ENCODE results near the gene TGFBR1.

Gene TGFBR1

GRCh38 chr9:99113414-99114048, 8.6 kb downstream of the TGFBR1 start (continued):
- TF ChIP-seq ZNF221 (tag by site-specific recombination; IDR thresholded peaks at IDR 0.05; ENCODE audit: borderline replicate concordance) (no peak), ZNF623 (tag by site-specific recombination; IDR thresholded peaks at IDR 0.05) (no peak), ZNF433 (tag by site-specific recombination; IDR thresholded peaks at IDR 0.05; ENCODE audit: low read depth) (no peak), SETDB1 (IDR thresholded peaks at IDR 0.05; ENCODE audit: insufficient read length, low read length) (no peak), PRDM1 (tag by site-specific recombination; IDR thresholded peaks at IDR 0.05) (no peak)

GRCh38 chr9:99114049-99114440, 9.1 kb downstream of the TGFBR1 start:
- TF ChIP-seq KLF1 (tag by site-specific recombination; IDR thresholded peaks at IDR 0.05) (no peak), ZBTB10 (tag by site-specific recombination; IDR thresholded peaks at IDR 0.05) (no peak), ZNF624 (tag by site-specific recombination; IDR thresholded peaks at IDR 0.05) (no peak), WT1 (tag by site-specific recombination; IDR thresholded peaks at IDR 0.05) (no peak), ZNF585B (tag by site-specific recombination; IDR thresholded peaks at IDR 0.05) (no peak), GLI4 (tag by site-specific recombination; IDR thresholded peaks at IDR 0.05) (no peak), GLIS1 (tag by site-specific recombination; IDR thresholded peaks at IDR 0.05) (no peak), ZNF521 (tag by site-specific recombination; IDR thresholded peaks at IDR 0.05) (no peak), ZNF692 (tag by site-specific recombination; IDR thresholded peaks at IDR 0.05) (no peak), ZEB2 (tag by site-specific recombination; IDR thresholded peaks at IDR 0.05) (no peak), ZNF776 (tag by site-specific recombination; IDR thresholded peaks at IDR 0.05; ENCODE audit: borderline replicate concordance) (no peak), PRDM10 (tag by site-specific recombination; IDR thresholded peaks at IDR 0.05) (no peak), ZSCAN23 (tag by site-specific recombination; IDR thresholded peaks at IDR 0.05) (no peak), PRDM2 (tag by site-specific recombination; IDR thresholded peaks at IDR 0.05; ENCODE audit: borderline replicate concordance) (no peak), ZNF26 (tag by site-specific recombination; IDR thresholded peaks at IDR 0.05) (no peak), HOXC10 (CRISPR knock-in tag; IDR thresholded peaks at IDR 0.05) (no peak)
- peaks cover 7% of the 10 kb centered on the region; the same call in 1 of the 2 replicates for H3K4me1 ChIP-seq (ENCODE audit: control insufficient read depth, insufficient read depth, low read length)
- no peak overlapping the region for H3K27ac ChIP-seq (ENCODE audit: extremely low read depth, low read depth, low read length)
- CTCF ChIA-PET = interaction anchor here (0.7 to 2.3 kb wide), 6 partner anchors 9 to 265 kb away, joined by 3 to 9 read pairs (median 4); partner anchors contain the start of gene TGFBR1
- POLR2A ChIA-PET = interaction anchor here (1.9 kb wide), 1 partner anchor 10 kb away, joined by 4 read pairs; the partner anchor contains the start of gene TGFBR1
- H3K4me3 ChIP-seq (ENCODE audit: low read depth, low read length) = no peak overlapping the region
- no peaks in the 10 kb centered on the region for H3K36me3 ChIP-seq (ENCODE audit: control insufficient read depth in 2 of 2, insufficient read depth in 1 of 2, low read length in 2 of 2)
- H3K9me3 ChIP-seq (ENCODE audit: control insufficient read depth, insufficient read depth, low read depth, low read length) = no peaks in the 10 kb centered on the region

All from HEK293 (cell line).